Hindlimb muscle (tissue), 1 donor: ENCODE data around the gene SH3GLB2. TPM values are rescaled to one million over a fixed set of nuclear protein-coding genes. Genes with fewer than 3 reads are reported as not detected.
"Not testable (repeated sequence)": the region's sequence is repeated elsewhere in the genome, so short reads cannot be mapped to it uniquely, and the experiment has no call there.

ENCODE experiments used
- DNase-seq: peaks from one replicate; pipeline ENCODE4 v3.0.0-alpha.2; 2013
- polyA plus RNA-seq: library from polyadenylated mRNA; unstranded; fragments of 120-200 nt; gene quantifications from one replicate; pipeline ENCODE4 v1.2.1, GENCODE V29; 2013; ENCODE audit not compliant: insufficient read length

Gene SH3GLB2
- polyA plus RNA-seq, 1 donor = 83.2 TPM

GRCh38 chr9:128992995-128993394 is 35.1 kb downstream of the SH3GLB2 start:
- DNase-seq = no peak

GRCh38 chr9:128987805-128988204 is 40.3 kb downstream of the SH3GLB2 start:
- DNase-seq = peak; percentile 54

GRCh38 chr9:128986671-128987070 is 41.5 kb downstream of the SH3GLB2 start:
- no peak for DNase-seq

GRCh38 chr9:128983536-128983935 is 44.6 kb downstream of the SH3GLB2 start:
- DNase-seq = no peak

- DNase-seq = no peak
These were observed 49.0 kb downstream of the SH3GLB2 start for GRCh38 chr9:128979111-128979510.

- no peak for DNase-seq
These were observed 55.2 kb downstream of the SH3GLB2 start for GRCh38 chr9:128972956-128973355.

- DNase-seq = no peak
These were observed 58.6 kb downstream of the SH3GLB2 start for GRCh38 chr9:128969491-128969890.

- DNase-seq = not testable (repeated sequence)
These were observed 66.7 kb downstream of the SH3GLB2 start for GRCh38 chr9:128961403-128961802.

Other genes with a start within 250 kb of the SH3GLB2 start
- 42.7 TPM for gene TBC1D13, start 241.1 kb downstream of the SH3GLB2 start, polyA plus RNA-seq
- gene ENDOG, start 209.8 kb downstream of the SH3GLB2 start, polyA plus RNA-seq = 25.2 TPM
- gene SPOUT1, start 198.5 kb downstream of the SH3GLB2 start, polyA plus RNA-seq = 27.8 TPM
- 4.5 TPM for gene KYAT1, start 146.4 kb downstream of the SH3GLB2 start, polyA plus RNA-seq
- 20.8 TPM for gene LRRC8A, start 146.2 kb downstream of the SH3GLB2 start, polyA plus RNA-seq
- 45.1 TPM for gene PHYHD1, start 107.3 kb downstream of the SH3GLB2 start, polyA plus RNA-seq
- 8.3 TPM for gene DOLK, start 80.7 kb downstream of the SH3GLB2 start, polyA plus RNA-seq
- 36.4 TPM for gene NUP188, start 80.6 kb downstream of the SH3GLB2 start, polyA plus RNA-seq
- gene MIGA2, start 8.3 kb upstream of the SH3GLB2 start, polyA plus RNA-seq = 20.0 TPM
- gene DOLPP1, start 52.8 kb upstream of the SH3GLB2 start, polyA plus RNA-seq = 9.1 TPM
- gene CRAT, start 82.5 kb upstream of the SH3GLB2 start, polyA plus RNA-seq = 52.3 TPM
- gene PTPA, start 83.1 kb upstream of the SH3GLB2 start, polyA plus RNA-seq = 141 TPM
- 4.7 TPM for gene IER5L, start 149.9 kb upstream of the SH3GLB2 start, polyA plus RNA-seq